H1 (cell line): ENCODE measurements around the gene TJP3. TPM values are rescaled to one million over a fixed set of nuclear protein-coding genes. Genes with fewer than 3 reads are reported as not detected.

ENCODE experiments used
- CTCF ChIA-PET: fragments of 300-600 bp; sonication (Branson Sonifier 250); formaldehyde crosslinking; loops from one replicate; lab custom pipeline; 2021; ENCODE audit not compliant: partially characterized antibody; lab: Charles Lee
- POLR2A ChIA-PET: fragments of 300-600 bp; sonication (Branson Sonifier 250); formaldehyde crosslinking; loops from one replicate; lab custom pipeline; 2021; ENCODE audit warnings: inconsistent platforms; ENCODE audit not compliant: partially characterized antibody; lab: Charles Lee
- DNase-seq, 2 experiments: peaks; one replicate each; pipeline versions ENCODE4 v3.0.0 to v3.0.0-alpha.2; 2010 to 2022; ENCODE audit warnings: low spot score in 2 of 2, low read depth in 1 of 2, mixed read lengths in 1 of 2
- FAIRE-seq: peaks from 2 replicates; lab custom pipeline; 2011; peaks lifted over from hg19 to GRCh38; lab: Jason Lieb, UNC
- H2AFZ ChIP-seq: 2 replicates; pipeline ENCODE4 v1.8.1; 2012; ENCODE audit warnings: low read length, inconsistent platforms
- H2AK5ac ChIP-seq: 2 replicates; pipeline ENCODE4 v1.6.1; 2013; ENCODE audit warnings: low read depth, low read length
- H2BK120ac ChIP-seq: replicated peaks from 2 replicates; pipeline ENCODE3; 2013; ENCODE audit warnings: low read depth, low read length, inconsistent platforms
- H2BK12ac ChIP-seq: 2 replicates; pipeline ENCODE4 v1.6.1; 2013; ENCODE audit warnings: low read depth, low read length
- H2BK15ac ChIP-seq: 2 replicates; pipeline ENCODE4 v1.6.1; 2013; ENCODE audit warnings: low read length
- H2BK20ac ChIP-seq: 2 replicates; pipeline ENCODE4 v1.6.1; 2013; ENCODE audit warnings: low read length
- H2BK5ac ChIP-seq: 2 replicates; pipeline ENCODE4 v1.6.1; 2013; ENCODE audit warnings: low read depth, low read length
- H3K14ac ChIP-seq: 2 replicates; pipeline ENCODE4 v1.6.1; 2013; ENCODE audit warnings: inconsistent platforms; ENCODE audit not compliant: insufficient read length
- H3K18ac ChIP-seq: 2 replicates; pipeline ENCODE4 v1.6.1; 2013; ENCODE audit warnings: low read length; ENCODE audit errors: extremely low read depth
- H3K23ac ChIP-seq: 2 replicates; pipeline ENCODE4 v1.6.1; 2013; ENCODE audit warnings: inconsistent platforms; ENCODE audit not compliant: insufficient read length
- H3K23me2 ChIP-seq: 2 replicates; pipeline ENCODE4 v1.6.1; 2013; ENCODE audit warnings: low read depth, low read length
- H3K27ac ChIP-seq: 2 replicates; pipeline ENCODE4 v1.6.1; 2011; ENCODE audit warnings: low read depth, low read length, inconsistent platforms
- H3K27me3 ChIP-seq, 4 experiments: replicated peaks in 1 of 4; 1 replicate in 1 of 4; 2 replicates in 3 of 4; pipeline versions ENCODE4 v1.6.1 to v1.8.1; 2011 to 2013; ENCODE audit warnings: low read length in 3 of 4, mild to moderate bottlenecking in 3 of 4, inconsistent platforms in 2 of 4, mixed read lengths in 2 of 4, moderate library complexity in 1 of 4; ENCODE audit not compliant: control insufficient read depth in 3 of 4, insufficient read depth in 3 of 4; ENCODE audit errors: extremely low read depth in 1 of 4
- H3K36me3 ChIP-seq, 4 experiments: 2 replicates each; pipeline versions ENCODE4 v1.6.1 to v1.8.1; 2011 to 2013; ENCODE audit warnings: mild to moderate bottlenecking in 4 of 4, low read length in 3 of 4, moderate library complexity in 2 of 4, control low read depth in 1 of 4, inconsistent platforms in 1 of 4; ENCODE audit not compliant: insufficient read depth in 4 of 4, control insufficient read depth in 2 of 4
- H3K4ac ChIP-seq: replicated peaks from 2 replicates; pipeline ENCODE3; 2013; ENCODE audit warnings: low read length, low read depth, mixed read lengths, inconsistent platforms; ENCODE audit not compliant: insufficient read length
- H3K4me1 ChIP-seq, 4 experiments: replicated peaks in 1 of 4; 1 replicate in 1 of 4; 2 replicates in 3 of 4; pipeline versions ENCODE4 v1.6.1 to v1.8.1; 2011 to 2013; ENCODE audit warnings: low read length in 3 of 4, inconsistent platforms in 2 of 4, mixed read lengths in 1 of 4; ENCODE audit not compliant: insufficient read depth in 4 of 4, control insufficient read depth in 3 of 4
- H3K4me2 ChIP-seq, 2 experiments: 2 replicates each; pipeline versions ENCODE4 v1.6.1 to v1.8.1; 2011 to 2013; ENCODE audit warnings: low read depth in 2 of 2, low read length in 2 of 2, control low read depth in 1 of 2, inconsistent platforms in 1 of 2, mild to moderate bottlenecking in 1 of 2; ENCODE audit not compliant: insufficient read depth in 1 of 2
- H3K4me3 ChIP-seq, 4 experiments: fragments of 200-600, 300-600 bp in 1 of 4; sonication (generic), shearing (Covaris generic), sonication (Bioruptor Twin) in 1 of 4; 2 replicates each; pipeline versions ENCODE4 v1.5.1 to v1.8.1; 2011 to 2016; ENCODE audit warnings: low read length in 4 of 4, low read depth in 3 of 4, control low read depth in 2 of 4, inconsistent platforms in 2 of 4, mild to moderate bottlenecking in 2 of 4, mixed read lengths in 1 of 4, moderate library complexity in 1 of 4; ENCODE audit not compliant: insufficient read depth in 2 of 4; ENCODE audit errors: extremely low read depth in 1 of 4
- H3K56ac ChIP-seq: replicated peaks from 2 replicates; pipeline ENCODE3; 2013; ENCODE audit warnings: low read depth, mild to moderate bottlenecking, mixed read lengths, low read length, inconsistent platforms; ENCODE audit not compliant: insufficient read length
- H3K79me1 ChIP-seq: 2 replicates; pipeline ENCODE4 v1.6.1; 2013; ENCODE audit warnings: low read depth, low read length, control low read depth
- H3K79me2 ChIP-seq, 2 experiments: 2 replicates each; pipeline versions ENCODE4 v1.6.1 to v1.8.1; 2012 to 2013; ENCODE audit warnings: low read length in 2 of 2, mild to moderate bottlenecking in 2 of 2, inconsistent platforms in 1 of 2; ENCODE audit not compliant: insufficient read depth in 2 of 2, control insufficient read depth in 1 of 2
- H3K9ac ChIP-seq, 4 experiments: replicated peaks in 1 of 4; 1 replicate in 1 of 4; 2 replicates in 3 of 4; pipeline versions ENCODE4 v1.6.1 to v1.8.1; 2011 to 2013; ENCODE audit warnings: low read depth in 3 of 4, low read length in 3 of 4, control low read depth in 2 of 4, mild to moderate bottlenecking in 2 of 4, moderate library complexity in 2 of 4, inconsistent platforms in 1 of 4; ENCODE audit errors: extremely low read depth in 1 of 4
- H3K9me3 ChIP-seq, 2 experiments: 2 replicates each; pipeline versions ENCODE4 v1.6.1 to v1.8.1; 2012 to 2013; ENCODE audit warnings: mild to moderate bottlenecking in 2 of 2, moderate library complexity in 2 of 2, control low read depth in 1 of 2, inconsistent platforms in 1 of 2, low read depth in 1 of 2, low read length in 1 of 2, mixed read lengths in 1 of 2; ENCODE audit not compliant: insufficient read depth in 2 of 2
- H4K20me1 ChIP-seq, 2 experiments: replicated peaks in 1 of 2; 2 replicates each; pipeline versions ENCODE3 to v1.8.1; 2011 to 2013; ENCODE audit warnings: inconsistent platforms in 2 of 2, low read length in 2 of 2, mild to moderate bottlenecking in 1 of 2; ENCODE audit not compliant: insufficient read depth in 2 of 2, control insufficient read depth in 1 of 2
- H4K5ac ChIP-seq: 2 replicates; pipeline ENCODE4 v1.6.1; 2013; ENCODE audit warnings: low read length, low read depth, mixed read lengths, inconsistent platforms; ENCODE audit not compliant: insufficient read length
- H4K8ac ChIP-seq: 2 replicates; pipeline ENCODE4 v1.8.0; 2013; ENCODE audit warnings: mild to moderate bottlenecking, moderate library complexity, low read length, inconsistent platforms; ENCODE audit not compliant: insufficient read depth; ENCODE audit errors: extremely low read depth
- H4K91ac ChIP-seq: replicated peaks from 2 replicates; pipeline ENCODE3; 2013; ENCODE audit warnings: low read length, mixed read lengths, inconsistent platforms; ENCODE audit not compliant: insufficient read length
- BACH1 ChIP-seq: IDR thresholded peaks from 2 replicates; pipeline ENCODE4 v1.6.1; 2012; ENCODE audit warnings: low read length, improper control_type of control experiment
- CBX8 ChIP-seq: fragments of 300-800, 300-1000 bp; sonication (generic); IDR thresholded peaks from 2 replicates; pipeline ENCODE4 v1.7.1; 2016; ENCODE audit warnings: low read depth, low read length, borderline replicate concordance
- CEBPB ChIP-seq: IDR thresholded peaks from 2 replicates; pipeline ENCODE4 v1.6.1; 2012; ENCODE audit warnings: low read depth, low read length
- CHD2 ChIP-seq: IDR thresholded peaks from 2 replicates; pipeline ENCODE4 v1.6.1; 2012; ENCODE audit warnings: low read length, improper control_type of control experiment
- HDAC2 ChIP-seq, 2 experiments: fragments of 300-600 bp in 1 of 2; sonication (generic) in 1 of 2; IDR thresholded peaks; 2 replicates each; pipeline ENCODE4 v1.6.1; 2011 to 2012; ENCODE audit warnings: low read depth in 2 of 2, low read length in 2 of 2, mild to moderate bottlenecking in 2 of 2, moderate library complexity in 2 of 2, borderline replicate concordance in 1 of 2, inconsistent platforms in 1 of 2
- RXRA ChIP-seq: IDR thresholded peaks from 2 replicates; pipeline ENCODE4 v1.6.1; 2011; ENCODE audit warnings: low read depth, mild to moderate bottlenecking, low read length, moderate library complexity; ENCODE audit not compliant: insufficient read depth
- SIX5 ChIP-seq: IDR thresholded peaks from 2 replicates; pipeline ENCODE4 v1.6.1; 2011; ENCODE audit warnings: mild to moderate bottlenecking, low read depth, low read length
- TBP ChIP-seq: IDR thresholded peaks from 2 replicates; pipeline ENCODE4 v1.6.1; 2011; ENCODE audit warnings: low read depth, low read length, improper control_type of control experiment
- TCF12 ChIP-seq: IDR thresholded peaks from 2 replicates; pipeline ENCODE4 v1.6.1; 2011; ENCODE audit warnings: low read depth, mild to moderate bottlenecking, low read length
- ZNF274 ChIP-seq: IDR thresholded peaks from 2 replicates; pipeline ENCODE4 v1.7.0; 2012; ENCODE audit warnings: low read length, borderline replicate concordance; ENCODE audit errors: extremely low read depth
- WGBS, 2 experiments: shearing (Covaris generic) in 1 of 2; methylation state at CpG; one replicate each; pipeline versions ENCODE4 v1.1.6 to v1.1.7; 2013 to 2015; ENCODE audit warnings: low lambda C conversion rate in 2 of 2, mixed read lengths in 2 of 2, inconsistent platforms in 1 of 2, low coverage in 1 of 2, missing lambda C conversion rate in 1 of 2; ENCODE audit not compliant: insufficient replicate concordance in 2 of 2, insufficient coverage in 1 of 2, insufficient read length in 1 of 2; ENCODE audit errors: extremely low coverage in 1 of 2, missing lambda C conversion rate in 1 of 2; 5-methylcytosine and 5-hydroxymethylcytosine counted together
- polyA plus RNA-seq, 7 experiments: library from polyadenylated mRNA; depleted of rRNA in 3 of 7; stranded (reverse) in 5 of 7; unstranded in 2 of 7; fragments of >200 nt in 5 of 7; fragments of 200-250 nt in 2 of 7; gene quantifications; 1 replicate in 5 of 7; 2 replicates in 1 of 7; 4 replicates in 1 of 7; pipeline versions ENCODE4 v1.2.1 to v1.2.3, GENCODE V29; 2011 to 2013; ENCODE audit warnings: missing spikeins in 2 of 7, mixed read lengths in 2 of 7
- total RNA-seq: library from RNA; stranded (reverse); fragmentation: NEBNext Ultra II Directional; extraction: Animal tissue kit (Norgen Biotek cat#: 25700); gene quantifications from 2 replicates; pipeline ENCODE4 v1.2.1, GENCODE V29; 2021
- TF ChIP-seq, protein P1 (sequence below): IDR thresholded peaks from 2 replicates; pipeline ENCODE4 v1.6.1; 2012; ENCODE audit warnings: low read length, inconsistent platforms

The TJP3 gene
- total and polyA plus RNA-seq, 2 of the 8 experiments (the other 6 are each of a cell fraction or from before 2014, with no cell fraction given): 17.1 to 26.1 TPM

- Histone ChIP-seq H2BK120ac (no peak overlapping the region), H3K56ac (no peak overlapping the region), H3K27ac (no peak overlapping the region), H3K79me2 (no peaks in the 10 kb centered on the region), H2BK5ac (no peak overlapping the region), H4K91ac (no peak overlapping the region), H4K5ac (no peak overlapping the region), H2AFZ (no peak overlapping the region), H3K36me3 (no peaks in the 10 kb centered on the region), H3K23me2 (peaks cover 8% of the 10 kb centered on the region; the same call in 1 of the 2 replicates), H3K4me3 (peak overlapping the region; percentile 1 to 74 (median 23); a peak in 4 of 8 replicates), H2BK12ac (peak overlapping the region; percentile 90; the same call in 1 of the 2 replicates), H3K4me1 (peaks cover 0 to 16% (median 10%) of the 10 kb centered on the region in 4 experiments; a peak in 6 of 7 replicates), H2BK15ac (peak overlapping the region; percentile 83; the same call in 1 of the 2 replicates), H3K27me3 (peaks cover 0 to 3% (median 0%) of the 10 kb centered on the region in 4 experiments; a peak in 2 of 7 replicates), H3K4ac (no peak overlapping the region), H3K23ac (no peak overlapping the region), H2AK5ac (0 out of 2 replicates have a peak overlapping the region, but pooled peaks have one; percentile 86), H3K9ac (no peak overlapping the region), H4K8ac (no peak overlapping the region), H3K4me2 (peak overlapping the region; percentile 40 to 87), H4K20me1 (no peaks in the 10 kb centered on the region), H3K18ac (no peak overlapping the region; the same call in 1 of the 2 replicates), H3K79me1 (no peaks in the 10 kb centered on the region), H3K9me3 (no peaks in the 10 kb centered on the region), H3K14ac (no peak overlapping the region), H2BK20ac (peak overlapping the region; percentile 90; the same call in 1 of the 2 replicates)
- DNase-seq: no peak
- TF ChIP-seq ZNF274: no peak
- no peak for TF ChIP-seq SIX5
- TF ChIP-seq, protein P1, sequence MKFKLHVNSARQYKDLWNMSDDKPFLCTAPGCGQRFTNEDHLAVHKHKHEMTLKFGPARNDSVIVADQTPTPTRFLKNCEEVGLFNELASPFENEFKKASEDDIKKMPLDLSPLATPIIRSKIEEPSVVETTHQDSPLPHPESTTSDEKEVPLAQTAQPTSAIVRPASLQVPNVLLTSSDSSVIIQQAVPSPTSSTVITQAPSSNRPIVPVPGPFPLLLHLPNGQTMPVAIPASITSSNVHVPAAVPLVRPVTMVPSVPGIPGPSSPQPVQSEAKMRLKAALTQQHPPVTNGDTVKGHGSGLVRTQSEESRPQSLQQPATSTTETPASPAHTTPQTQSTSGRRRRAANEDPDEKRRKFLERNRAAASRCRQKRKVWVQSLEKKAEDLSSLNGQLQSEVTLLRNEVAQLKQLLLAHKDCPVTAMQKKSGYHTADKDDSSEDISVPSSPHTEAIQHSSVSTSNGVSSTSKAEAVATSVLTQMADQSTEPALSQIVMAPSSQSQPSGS: no peak
- TF ChIP-seq CBX8: no peak
- no peak for TF ChIP-seq TBP
- TF ChIP-seq RXRA: no peak
- no peak for TF ChIP-seq TCF12
- no peak for TF ChIP-seq CEBPB
- no peak for TF ChIP-seq BACH1
- no peak for TF ChIP-seq CHD2
- TF ChIP-seq HDAC2 (IDR thresholded peaks at IDR 0.05; ENCODE audit: borderline replicate concordance in 1 of 2, low read depth in 2 of 2, low read length in 2 of 2): no peak
- ChIA-PET POLR2A (interaction anchor here (1.1 to 2.0 kb wide), 4 partner anchors 10 to 39 kb away, joined by 3 to 7 read pairs (median 5); partner anchors contain the start of genes MRPL54 and TJP3), CTCF (interaction anchor here (0.9 to 1.5 kb wide), 2 partner anchors 14 to 15 kb away, joined by 3 to 9 read pairs; partner anchors contain the start of gene TJP3)
- WGBS, 2 experiments: 54% methylated on average over 5 of the region's 5 CpGs; no CpG with 5 or more reads in 1 of the 2 experiments
- no peak for FAIRE-seq
These were observed 14.9 kb downstream of the TJP3 start for GRCh38 chr19:3723110-3723488.
